ENCODE measurements around the gene CAMK2A.

- TF ChIP-seq CTCF (IDR thresholded peaks at IDR 0.05; ENCODE audit: low read depth, low read length, missing input control) (no peak), EGR1 (IDR thresholded peaks at IDR 0.05; ENCODE audit: low read depth in 2 of 2) (no peak), FOXA1 (IDR thresholded peaks at IDR 0.05) (no peak), MAX (IDR thresholded peaks at IDR 0.05) (no peak), TAF1 (conservative IDR thresholded peaks at IDR 0.05) (no peak), REST (IDR thresholded peaks at IDR 0.05) (no peak)
These were observed 47.2 kb downstream of the CAMK2A start for GRCh38 chr5:150242251-150242894.
